SK-N-SH treated with all-trans-retinoic acid at 6 μM for 48 hours (cell line): ENCODE measurements around the gene CIRBP.
A peak's percentile ranks its signal among the peaks of the same experiment; 100 is the strongest.

ENCODE experiments used
- ATAC-seq: fragments of 200-7000 bp; cut with Tn5 transposase; 3 replicates; pipeline ENCODE4 v1.9.1; 2020; ENCODE audit warnings: mild to moderate bottlenecking, moderate library complexity
- ARNTL ChIP-seq: fragments of 450-650 bp; formaldehyde crosslinking; IDR thresholded peaks from 2 replicates; pipeline ENCODE4 v1.5.0; 2020; ENCODE audit warnings: low read depth, mild to moderate bottlenecking, moderate library complexity, borderline replicate concordance
- CSDC2 ChIP-seq: fragments of 250-450 bp; sonication (Bioruptor Pico); IDR thresholded peaks from 2 replicates; pipeline ENCODE4 v1.5.0; 2020; ENCODE audit warnings: mild to moderate bottlenecking, moderate library complexity
- ESRRG ChIP-seq: fragments of 250-450 bp; sonication (Bioruptor Pico); IDR thresholded peaks from 2 replicates; pipeline ENCODE4 v1.6.1; 2021; ENCODE audit warnings: mild to moderate bottlenecking
- ISL1 ChIP-seq: fragments of 250-450 bp; sonication (Bioruptor Pico); IDR thresholded peaks from 2 replicates; pipeline ENCODE4 v2.1.2; 2022; ENCODE audit warnings: mild to moderate bottlenecking, moderate library complexity
- PPARA ChIP-seq: fragments of 250-450 bp; sonication (Bioruptor Pico); IDR thresholded peaks from 2 replicates; pipeline ENCODE4 v1.5.0; 2020; ENCODE audit warnings: mild to moderate bottlenecking, borderline replicate concordance
- RARB ChIP-seq: fragments of 250-450 bp; sonication (Bioruptor Pico); IDR thresholded peaks from 2 replicates; pipeline ENCODE4 v1.8.0; 2021; ENCODE audit warnings: mild to moderate bottlenecking, moderate library complexity
- SNAI2 ChIP-seq: fragments of 250-450 bp; sonication (Bioruptor Pico); IDR thresholded peaks from 2 replicates; pipeline ENCODE4 v1.5.0; 2020; ENCODE audit warnings: mild to moderate bottlenecking, moderate library complexity
- TCF4 ChIP-seq: fragments of 250-450 bp; sonication (Bioruptor Pico); IDR thresholded peaks from 2 replicates; pipeline ENCODE4 v1.8.0; 2021; ENCODE audit warnings: mild to moderate bottlenecking, moderate library complexity, borderline replicate concordance
- ZC3H10 ChIP-seq: fragments of 250-450 bp; sonication (Bioruptor Pico); IDR thresholded peaks from 2 replicates; pipeline ENCODE4 v1.5.1; 2021; ENCODE audit warnings: mild to moderate bottlenecking, moderate library complexity
- ZFP30 ChIP-seq: fragments of 450-650 bp; formaldehyde crosslinking; IDR thresholded peaks from 2 replicates; pipeline ENCODE4 v1.5.0; 2022; ENCODE audit warnings: mild to moderate bottlenecking, moderate library complexity
- ZNF565 ChIP-seq: fragments of 450-650 bp; formaldehyde crosslinking; conservative IDR thresholded peaks from 2 replicates; pipeline ENCODE4 v1.5.0; 2020; ENCODE audit warnings: low read depth, mild to moderate bottlenecking, moderate library complexity
- ZNF70 ChIP-seq: fragments of 450-650 bp; formaldehyde crosslinking; IDR thresholded peaks from 2 replicates; pipeline ENCODE4 v1.5.0; 2020; ENCODE audit warnings: mild to moderate bottlenecking, moderate library complexity
- TF ChIP-seq, protein P1 (sequence below): fragments of 250-450 bp; sonication (Bioruptor Pico); IDR thresholded peaks from 2 replicates; pipeline ENCODE4 v1.8.0; 2020; ENCODE audit warnings: mild to moderate bottlenecking, moderate library complexity, borderline replicate concordance
- TF ChIP-seq, protein P2 (sequence below): fragments of 250-450 bp; sonication (Bioruptor Pico); IDR thresholded peaks from 2 replicates; pipeline ENCODE4 v1.8.0; 2021; ENCODE audit warnings: low read depth, mild to moderate bottlenecking, moderate library complexity, borderline replicate concordance
- TF ChIP-seq, protein P3 (sequence below): fragments of 250-450 bp; sonication (Bioruptor Pico); IDR thresholded peaks from 2 replicates; pipeline ENCODE4 v1.5.1; 2020; ENCODE audit warnings: low read depth, mild to moderate bottlenecking, moderate library complexity

CIRBP gene

DNA sequence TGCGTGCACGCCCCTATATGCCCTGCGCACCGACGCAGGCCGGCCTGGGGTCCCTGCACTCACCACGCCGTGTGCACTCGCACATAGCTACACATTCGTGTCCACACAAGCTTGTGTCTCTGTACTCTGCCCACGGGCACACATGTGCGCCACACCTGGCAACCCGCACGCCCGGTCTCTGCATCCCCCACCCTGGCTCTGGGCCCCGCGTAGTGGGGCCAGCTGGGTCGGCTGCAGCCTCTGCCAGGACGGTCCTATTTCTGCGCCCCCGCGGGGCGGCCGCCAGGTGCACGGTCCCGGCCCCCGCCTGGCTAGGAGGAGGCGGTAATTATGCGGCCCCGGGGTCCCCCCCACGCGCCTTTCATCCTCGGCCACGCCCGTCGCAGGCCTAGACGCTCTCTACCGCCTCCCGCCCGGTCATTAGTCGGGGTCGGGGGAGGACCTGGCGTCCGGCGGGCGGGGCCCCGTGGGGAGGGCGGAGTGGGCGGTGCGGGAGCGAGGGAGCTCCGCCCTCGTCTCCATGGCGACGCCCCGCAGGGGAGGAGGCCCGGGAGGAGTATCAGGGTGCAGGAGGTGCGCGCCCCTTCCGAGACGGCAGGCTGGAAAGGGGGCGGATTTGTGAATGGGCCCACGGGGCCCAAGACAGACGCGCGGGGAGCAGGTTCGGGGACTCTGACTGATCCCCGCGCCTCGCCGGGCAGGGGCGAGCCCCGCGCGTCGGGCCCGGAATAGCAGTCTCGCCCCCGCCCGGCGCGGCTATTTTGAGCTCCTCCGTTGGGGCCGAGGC lies 2.8 kb upstream of the CIRBP start:
- TF ChIP-seq, protein P1, sequence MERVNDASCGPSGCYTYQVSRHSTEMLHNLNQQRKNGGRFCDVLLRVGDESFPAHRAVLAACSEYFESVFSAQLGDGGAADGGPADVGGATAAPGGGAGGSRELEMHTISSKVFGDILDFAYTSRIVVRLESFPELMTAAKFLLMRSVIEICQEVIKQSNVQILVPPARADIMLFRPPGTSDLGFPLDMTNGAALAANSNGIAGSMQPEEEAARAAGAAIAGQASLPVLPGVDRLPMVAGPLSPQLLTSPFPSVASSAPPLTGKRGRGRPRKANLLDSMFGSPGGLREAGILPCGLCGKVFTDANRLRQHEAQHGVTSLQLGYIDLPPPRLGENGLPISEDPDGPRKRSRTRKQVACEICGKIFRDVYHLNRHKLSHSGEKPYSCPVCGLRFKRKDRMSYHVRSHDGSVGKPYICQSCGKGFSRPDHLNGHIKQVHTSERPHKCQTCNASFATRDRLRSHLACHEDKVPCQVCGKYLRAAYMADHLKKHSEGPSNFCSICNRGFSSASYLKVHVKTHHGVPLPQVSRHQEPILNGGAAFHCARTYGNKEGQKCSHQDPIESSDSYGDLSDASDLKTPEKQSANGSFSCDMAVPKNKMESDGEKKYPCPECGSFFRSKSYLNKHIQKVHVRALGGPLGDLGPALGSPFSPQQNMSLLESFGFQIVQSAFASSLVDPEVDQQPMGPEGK (CRISPR knock-in tag) = peak; percentile 65; the same call in 1 of the 2 replicates
- no peak for TF ChIP-seq CSDC2 (CRISPR knock-in tag)
- TF ChIP-seq TCF4 (CRISPR knock-in tag) = peak; percentile 14; the same call in 1 of the 2 replicates
- TF ChIP-seq ESRRG (CRISPR knock-in tag) = no peak
- TF ChIP-seq ZNF565 (CRISPR knock-in tag) = no peak
- no peak for TF ChIP-seq ISL1
- TF ChIP-seq ZNF70 (CRISPR knock-in tag) = no peak
- no peak for TF ChIP-seq PPARA
- TF ChIP-seq, protein P2, sequence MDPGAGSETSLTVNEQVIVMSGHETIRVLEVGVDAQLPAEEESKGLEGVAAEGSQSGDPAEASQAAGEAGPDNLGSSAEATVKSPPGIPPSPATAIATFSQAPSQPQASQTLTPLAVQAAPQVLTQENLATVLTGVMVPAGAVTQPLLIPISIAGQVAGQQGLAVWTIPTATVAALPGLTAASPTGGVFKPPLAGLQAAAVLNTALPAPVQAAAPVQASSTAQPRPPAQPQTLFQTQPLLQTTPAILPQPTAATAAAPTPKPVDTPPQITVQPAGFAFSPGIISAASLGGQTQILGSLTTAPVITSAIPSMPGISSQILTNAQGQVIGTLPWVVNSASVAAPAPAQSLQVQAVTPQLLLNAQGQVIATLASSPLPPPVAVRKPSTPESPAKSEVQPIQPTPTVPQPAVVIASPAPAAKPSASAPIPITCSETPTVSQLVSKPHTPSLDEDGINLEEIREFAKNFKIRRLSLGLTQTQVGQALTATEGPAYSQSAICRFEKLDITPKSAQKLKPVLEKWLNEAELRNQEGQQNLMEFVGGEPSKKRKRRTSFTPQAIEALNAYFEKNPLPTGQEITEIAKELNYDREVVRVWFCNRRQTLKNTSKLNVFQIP (CRISPR knock-in tag) = no peak
- ATAC-seq = peak; percentile 47

DNA sequence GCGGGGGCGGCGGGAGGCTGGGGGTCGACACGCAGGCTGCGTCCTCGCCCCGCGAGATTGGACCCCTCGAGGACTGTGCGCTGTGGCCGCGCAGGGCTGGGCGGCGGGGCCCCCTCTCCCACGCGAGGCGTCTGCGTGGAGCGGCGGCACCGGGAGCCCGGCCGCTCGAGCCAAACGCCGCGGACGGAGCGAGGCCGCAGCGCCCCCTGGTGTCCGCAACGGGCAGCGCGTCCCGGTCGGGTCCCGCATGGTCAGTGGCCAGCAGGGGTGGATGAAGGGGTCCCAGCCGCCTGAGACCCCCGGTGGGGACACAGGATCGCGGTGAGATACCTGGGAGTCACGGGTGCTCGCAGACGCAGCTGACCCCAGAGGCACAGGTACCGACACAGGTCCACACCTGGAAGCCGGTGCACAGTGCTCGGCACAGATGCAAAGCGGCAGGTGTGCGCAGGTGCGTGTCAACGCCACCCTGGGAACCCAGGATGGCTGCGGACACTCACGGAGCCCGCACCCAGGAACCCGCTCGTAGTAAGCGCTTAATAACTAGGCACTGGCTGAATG lies 2.1 kb upstream of the CIRBP start:
- no peak for TF ChIP-seq ZNF70 (CRISPR knock-in tag)
- TF ChIP-seq, protein P2 (CRISPR knock-in tag) = no peak
- TF ChIP-seq ZFP30 (CRISPR knock-in tag) = no peak
- no peak for TF ChIP-seq ZNF565 (CRISPR knock-in tag)
- no peak for TF ChIP-seq RARB (CRISPR knock-in tag)
- TF ChIP-seq, protein P3, sequence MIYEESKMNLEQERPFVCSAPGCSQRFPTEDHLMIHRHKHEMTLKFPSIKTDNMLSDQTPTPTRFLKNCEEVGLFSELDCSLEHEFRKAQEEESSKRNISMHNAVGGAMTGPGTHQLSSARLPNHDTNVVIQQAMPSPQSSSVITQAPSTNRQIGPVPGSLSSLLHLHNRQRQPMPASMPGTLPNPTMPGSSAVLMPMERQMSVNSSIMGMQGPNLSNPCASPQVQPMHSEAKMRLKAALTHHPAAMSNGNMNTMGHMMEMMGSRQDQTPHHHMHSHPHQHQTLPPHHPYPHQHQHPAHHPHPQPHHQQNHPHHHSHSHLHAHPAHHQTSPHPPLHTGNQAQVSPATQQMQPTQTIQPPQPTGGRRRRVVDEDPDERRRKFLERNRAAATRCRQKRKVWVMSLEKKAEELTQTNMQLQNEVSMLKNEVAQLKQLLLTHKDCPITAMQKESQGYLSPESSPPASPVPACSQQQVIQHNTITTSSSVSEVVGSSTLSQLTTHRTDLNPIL (CRISPR knock-in tag) = no peak
- TF ChIP-seq ESRRG (CRISPR knock-in tag) = no peak
- no peak for TF ChIP-seq ISL1
- no peak for TF ChIP-seq ZC3H10 (CRISPR knock-in tag)
- TF ChIP-seq SNAI2 (CRISPR knock-in tag) = no peak
- TF ChIP-seq ARNTL = no peak
- peak; percentile 30 for ATAC-seq

DNA sequence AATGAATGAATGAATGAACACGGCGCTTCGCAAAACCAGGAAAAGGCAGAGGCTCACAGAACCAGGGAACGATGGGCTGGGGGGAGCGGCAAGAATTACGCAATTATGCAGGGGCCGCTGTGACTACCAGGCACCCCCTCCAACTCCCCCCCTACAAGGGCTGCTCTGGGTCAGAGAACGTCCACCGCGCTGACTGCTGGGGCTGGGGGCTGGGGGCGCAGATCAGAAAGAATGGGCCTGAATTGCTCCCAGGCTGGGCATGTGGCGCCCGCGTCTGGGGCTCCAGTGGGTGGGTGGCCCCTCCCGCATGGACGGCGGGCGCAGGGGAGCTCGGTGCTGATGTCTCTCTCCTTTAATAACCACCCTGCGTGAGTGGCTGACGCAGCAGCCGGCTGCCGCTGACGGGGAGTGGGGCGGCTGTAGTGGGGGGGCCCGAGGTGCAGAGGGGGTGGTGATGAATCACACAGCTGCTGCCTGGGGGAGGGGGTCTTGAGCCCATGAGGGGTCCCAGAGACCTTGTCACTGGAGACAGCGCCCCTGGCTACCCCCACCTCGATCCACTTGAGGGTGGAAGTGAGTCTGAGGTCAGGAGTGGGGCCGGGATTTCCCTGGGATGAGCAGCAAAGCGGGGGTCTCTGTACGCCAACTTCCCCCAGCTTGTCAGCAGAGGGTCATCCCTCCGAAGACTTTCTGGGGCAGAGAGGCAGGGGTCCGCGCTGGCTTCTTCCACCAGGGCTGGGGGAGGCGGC lies 1.5 kb upstream of the CIRBP start:
- ATAC-seq = no peak
- TF ChIP-seq, protein P1 (CRISPR knock-in tag) = 0 out of 2 replicates have a peak, but pooled peaks have one; percentile 47
- no peak for TF ChIP-seq RARB (CRISPR knock-in tag)
